ENCODE measurements around the gene PDE6D.
A peak's percentile ranks its signal among the peaks of the same experiment; 100 is the strongest.

Gene PDE6D

DNA sequence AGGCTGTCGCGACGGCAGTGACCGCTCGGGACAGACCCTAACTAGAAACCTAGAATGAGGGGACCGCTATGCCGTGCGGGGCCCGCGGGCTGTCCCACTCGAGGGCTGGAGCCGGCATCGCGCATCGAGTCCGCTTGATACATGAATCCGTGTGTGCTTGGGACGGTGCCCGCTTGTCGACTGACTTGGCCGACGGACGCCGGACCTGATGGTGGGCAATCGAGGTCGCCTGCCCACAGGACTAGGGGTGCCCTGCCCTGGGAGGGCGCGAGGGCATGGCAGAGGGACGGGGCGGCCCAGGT lies 73.5 kb downstream of the PDE6D start:
- DNase-seq (ENCODE audit: low read depth in 2 of 2): peak in 1 of 2 donors; percentile 38

DNA sequence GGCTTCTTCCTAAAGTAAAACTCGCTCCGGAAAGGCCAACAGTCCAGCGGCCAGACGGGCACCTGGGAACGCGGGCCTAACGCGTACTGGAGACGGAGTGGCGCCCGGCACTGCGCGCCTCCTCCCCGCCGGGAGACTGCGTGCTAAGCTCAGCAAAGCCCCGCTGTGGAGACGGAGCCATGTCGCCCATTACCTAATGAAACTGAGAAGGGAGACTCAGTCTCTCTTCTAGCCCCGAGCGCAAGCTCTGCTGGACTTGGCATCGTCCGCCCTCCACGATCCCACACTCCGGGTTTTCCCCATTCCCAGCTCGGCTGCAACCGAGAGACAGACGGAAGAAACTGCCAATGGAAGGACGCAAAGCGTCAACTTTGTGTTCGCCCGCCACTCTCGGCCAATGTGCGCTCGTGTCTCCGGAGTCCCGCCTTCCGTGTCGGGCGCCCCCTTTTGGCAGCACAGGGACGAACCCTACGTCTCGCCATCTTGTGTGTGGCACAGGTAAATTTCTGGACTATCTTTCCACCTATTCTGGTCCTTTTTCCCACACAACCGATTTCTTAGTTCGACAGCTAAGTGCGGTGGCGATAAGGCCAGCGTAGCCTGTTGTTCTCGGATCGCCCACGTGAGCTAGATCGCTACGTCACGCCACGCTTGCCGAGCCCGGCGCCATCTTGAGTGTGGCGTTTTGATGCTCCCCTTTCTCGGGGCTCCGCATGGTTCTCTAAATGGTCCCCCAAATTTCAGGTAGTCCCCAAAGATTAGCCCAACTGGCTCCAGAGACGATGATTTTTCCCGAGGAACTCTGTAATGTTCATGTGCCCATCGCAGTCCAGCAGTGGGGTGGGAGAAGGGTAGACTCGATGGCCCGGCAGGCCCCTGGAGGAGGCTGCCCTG lies 74.1 kb downstream of the PDE6D start:
- DNase-seq (ENCODE audit: low read depth in 2 of 2): peak; percentile 95 to 96

DNA sequence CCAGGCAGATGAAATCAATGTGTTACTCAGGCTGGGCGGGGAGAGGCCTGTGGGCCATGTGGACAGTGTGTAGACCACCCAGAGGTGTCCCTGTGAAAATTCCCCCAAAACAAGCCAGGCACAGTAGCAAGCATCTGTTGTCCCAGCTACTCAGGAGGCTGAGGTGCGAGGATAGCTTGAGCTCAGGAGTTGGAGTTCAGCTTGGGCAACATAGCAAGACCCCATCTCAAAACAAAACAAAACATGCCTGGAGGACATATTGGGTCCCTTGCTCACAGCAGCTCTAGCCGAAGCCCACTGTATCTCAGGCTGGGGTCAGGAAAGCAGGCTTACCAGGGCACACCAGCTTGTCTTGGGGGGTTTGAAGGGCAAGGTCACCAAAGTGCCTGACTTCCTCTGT lies 77.1 kb downstream of the PDE6D start:
- no peak for DNase-seq (ENCODE audit: low read depth in 2 of 2)

DNA sequence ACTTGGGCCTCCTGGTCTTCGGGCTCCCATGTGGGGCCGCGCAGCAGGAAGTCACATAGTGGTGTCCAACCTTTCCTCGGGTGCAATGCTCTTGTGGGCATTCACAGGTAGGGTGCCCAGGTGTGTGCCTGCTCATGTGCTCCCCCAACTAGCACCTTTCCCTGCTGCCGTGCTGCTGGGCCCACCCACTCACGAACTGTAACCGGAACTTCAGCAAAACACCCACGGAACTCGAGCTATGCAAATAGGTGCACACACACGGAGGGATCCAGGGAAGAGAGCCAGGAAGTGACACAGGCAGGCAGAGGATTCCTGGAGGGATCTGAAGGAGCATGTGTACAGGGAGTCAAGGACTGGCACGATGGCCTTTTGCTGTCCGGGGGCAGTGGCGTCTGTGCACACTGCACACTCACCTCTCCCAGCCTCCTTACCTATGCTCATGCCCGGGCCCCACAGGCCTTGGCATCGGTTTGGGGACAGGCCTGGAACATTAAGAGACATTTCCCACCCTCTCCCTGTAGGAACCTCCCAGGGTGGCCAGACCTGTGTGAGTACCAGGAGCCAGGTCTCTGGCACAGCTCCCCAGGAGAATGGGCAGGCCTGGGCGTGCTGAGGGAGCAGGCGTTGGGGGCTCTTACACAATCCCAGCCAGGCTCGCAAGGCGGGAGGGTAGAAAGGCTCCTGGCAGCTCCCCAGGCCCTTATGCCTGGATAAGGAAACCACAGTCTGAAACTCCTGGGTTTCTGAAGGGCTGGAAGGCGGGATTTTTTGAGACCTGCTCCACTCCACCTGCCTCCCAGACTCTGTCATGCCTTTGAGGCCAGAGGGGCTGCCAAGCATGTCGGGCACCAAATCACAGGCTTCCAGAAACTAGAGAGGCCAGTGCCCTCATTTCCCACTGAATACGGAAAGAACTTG lies 79.4 kb downstream of the PDE6D start:
- no peak for DNase-seq (ENCODE audit: low read depth in 2 of 2)

DNA sequence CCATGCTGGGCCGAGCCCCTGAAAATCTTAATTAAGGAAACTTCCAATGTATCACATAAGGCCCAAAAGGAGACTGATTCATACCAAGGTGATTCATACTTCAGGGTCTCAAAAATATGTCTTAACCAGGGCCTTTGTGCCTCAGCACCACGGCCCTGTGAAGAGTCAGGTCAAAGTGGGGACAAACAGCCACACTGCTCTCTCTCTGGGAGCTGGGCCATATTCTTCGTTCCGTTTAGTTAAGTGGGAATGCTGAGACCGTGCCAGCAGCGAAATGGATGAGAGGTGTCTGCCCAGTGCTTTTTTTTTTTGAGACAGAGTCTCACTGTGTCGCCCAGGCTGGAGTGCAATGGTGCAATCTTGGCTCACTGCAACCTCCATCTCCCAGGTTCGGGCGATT lies 82.1 kb downstream of the PDE6D start:
- no peak for DNase-seq (ENCODE audit: low read depth in 2 of 2)

DNA sequence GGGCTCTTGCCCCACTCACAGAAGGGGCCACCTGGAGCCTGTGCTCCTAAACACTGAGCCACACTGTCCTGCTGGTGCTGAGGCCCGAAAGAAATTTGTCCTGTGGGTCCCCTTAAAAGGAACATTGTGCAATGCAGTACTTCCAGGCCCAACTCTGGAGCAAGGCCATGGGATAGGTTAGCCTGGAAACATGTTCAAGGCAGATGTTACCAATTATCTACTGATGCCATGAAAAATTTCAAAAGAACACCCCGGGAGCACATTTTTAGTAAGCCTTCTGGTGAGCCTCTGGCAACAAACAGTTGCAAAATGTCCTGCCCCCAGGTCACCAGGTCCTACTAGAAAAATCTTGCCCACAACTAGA lies 85.1 kb downstream of the PDE6D start:
- no peak for DNase-seq (ENCODE audit: low read depth in 2 of 2)

DNA sequence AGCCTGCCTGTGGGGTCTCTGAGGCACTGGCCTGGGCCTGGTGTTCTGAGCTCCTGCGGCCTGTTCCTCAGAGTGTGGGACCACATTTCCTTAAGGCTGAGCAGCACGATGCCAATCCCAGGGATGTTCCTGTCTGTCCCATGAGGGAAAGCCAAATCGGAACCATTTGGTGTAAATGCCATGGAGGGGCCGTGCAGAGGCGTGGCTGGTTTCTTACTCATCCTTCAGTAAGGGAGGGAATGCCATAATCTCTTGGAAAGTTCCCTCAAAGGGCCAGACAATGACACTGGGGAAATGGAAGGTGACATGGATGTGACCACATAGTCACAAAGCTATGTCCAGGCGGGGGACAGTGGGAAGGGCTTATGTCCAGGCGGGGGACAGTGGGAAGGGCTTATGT lies 87.1 kb downstream of the PDE6D start:
- no peak for DNase-seq (ENCODE audit: low read depth in 2 of 2)

DNA sequence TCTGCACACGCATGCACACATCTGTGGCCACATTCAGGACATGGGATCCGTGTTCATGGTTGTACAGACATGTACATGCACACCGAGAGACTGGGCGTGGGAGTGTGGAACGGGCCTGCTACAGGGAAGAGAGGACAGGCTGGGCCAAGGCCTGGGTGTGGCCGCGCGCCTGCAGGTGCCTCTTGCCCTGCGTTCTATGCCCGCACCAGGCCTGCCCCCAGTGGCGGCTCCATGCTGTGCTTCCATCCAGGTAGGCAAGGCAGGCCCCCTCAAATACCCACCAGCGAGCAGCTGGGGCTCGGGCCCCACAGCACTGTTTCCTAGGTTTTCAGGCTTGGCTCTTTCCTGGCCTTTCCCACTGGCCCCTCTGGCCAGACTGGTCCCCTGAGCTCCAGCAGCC lies 88.2 kb downstream of the PDE6D start:
- DNase-seq (ENCODE audit: low read depth in 2 of 2): no peak

DNA sequence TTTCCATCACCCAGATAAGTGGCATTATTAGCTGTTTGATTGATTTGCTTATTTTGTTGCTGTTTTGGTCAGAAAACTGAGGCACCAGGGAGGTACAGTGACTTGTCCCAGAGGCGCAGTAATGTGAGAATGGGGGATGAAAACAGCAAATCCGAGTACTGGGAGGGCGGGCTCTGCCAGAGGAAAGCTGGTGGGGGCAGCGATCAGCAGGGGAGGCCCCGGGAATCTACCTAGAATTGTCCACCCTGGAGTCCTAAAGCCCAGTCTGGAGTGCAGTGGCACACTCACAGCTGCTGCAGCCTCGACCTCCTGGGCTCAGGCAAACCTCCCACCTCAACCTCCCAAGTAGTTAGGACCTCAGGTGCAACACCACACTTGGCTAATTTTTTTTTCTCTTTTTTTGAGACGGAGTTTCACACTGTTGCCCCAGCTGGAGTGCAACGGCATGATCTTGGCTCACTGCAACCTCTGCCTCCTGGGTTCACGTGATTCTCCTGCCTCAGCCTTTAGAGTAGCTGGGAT lies 89.8 kb downstream of the PDE6D start:
- no peak for DNase-seq (ENCODE audit: low read depth in 2 of 2)

DNA sequence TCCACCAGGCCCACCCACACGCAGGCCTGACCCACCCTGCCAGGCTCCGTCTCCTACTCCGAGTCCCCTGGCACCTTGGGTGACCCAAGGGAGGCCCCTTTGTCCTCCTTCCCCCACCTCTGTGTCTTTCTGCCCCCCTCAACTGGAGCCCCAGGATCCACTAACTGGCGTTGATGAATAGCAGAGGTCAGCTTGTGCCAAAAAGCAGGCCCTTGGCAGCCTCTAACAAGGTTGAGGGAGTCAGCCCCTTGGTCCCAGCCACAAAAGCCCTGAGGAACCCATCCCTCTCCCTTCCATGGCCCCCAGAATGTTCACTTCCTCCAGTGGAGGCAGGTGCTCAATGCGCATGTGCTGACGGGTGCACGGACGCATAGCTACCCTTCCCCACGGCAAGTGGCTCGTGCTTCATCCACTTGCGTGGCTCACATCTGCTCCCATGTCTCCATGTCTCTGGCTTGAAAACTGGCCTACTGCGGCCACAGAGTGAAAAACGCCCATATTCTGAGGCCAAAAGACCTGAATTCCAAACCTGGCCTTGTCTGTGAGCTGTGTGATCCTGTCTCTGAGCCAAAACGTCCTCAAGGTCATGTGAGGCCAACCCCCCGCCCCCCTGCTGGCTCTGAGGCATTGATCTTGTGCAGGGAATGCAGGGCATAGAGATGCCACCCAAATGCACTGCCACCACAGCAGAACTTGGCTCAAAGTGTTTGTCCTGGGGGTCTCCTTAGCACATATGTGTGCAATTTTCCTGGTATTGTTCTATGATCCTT lies 91.8 kb downstream of the PDE6D start:
- no peak for DNase-seq (ENCODE audit: low read depth in 2 of 2)

DNA sequence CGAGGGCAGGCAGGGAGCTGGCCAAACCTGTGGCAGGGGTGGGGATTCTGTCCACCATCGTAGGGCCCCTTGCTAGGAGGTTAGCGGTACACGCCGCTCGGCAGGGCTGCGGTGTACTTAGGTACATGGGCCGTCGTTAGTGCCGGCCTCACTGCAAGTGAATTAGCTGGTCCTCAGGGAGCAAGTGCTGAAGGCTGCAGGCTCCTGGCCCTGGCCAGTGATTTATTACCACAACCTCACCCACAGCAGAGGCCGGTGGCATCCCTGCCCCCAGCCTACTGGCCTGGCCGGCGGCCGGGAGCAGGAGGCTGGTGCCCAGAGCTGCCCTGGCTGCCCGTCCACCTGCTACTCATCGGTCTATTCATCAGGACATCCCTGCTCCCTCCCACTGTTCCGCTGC lies 92.4 kb downstream of the PDE6D start:
- DNase-seq (ENCODE audit: low read depth in 2 of 2): no peak

DNA sequence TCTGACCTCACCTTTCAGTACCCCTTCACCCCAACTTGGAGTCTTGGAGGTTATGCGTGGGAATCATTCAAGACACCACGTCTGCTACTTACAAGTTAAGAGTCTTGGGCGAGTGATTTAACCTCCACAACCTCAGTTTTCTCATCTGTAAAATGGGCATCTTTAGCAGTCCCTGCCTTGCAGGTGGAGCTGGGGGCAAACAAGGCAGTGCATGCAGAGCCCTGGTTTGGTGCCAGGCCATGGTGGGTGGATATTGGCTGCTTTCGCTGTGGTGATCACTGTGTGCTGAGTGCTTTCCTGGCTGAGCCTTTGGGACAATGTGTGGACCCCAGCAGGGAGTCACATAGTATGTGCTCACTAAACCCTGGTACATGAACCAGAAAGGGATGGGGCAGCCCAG lies 93.1 kb downstream of the PDE6D start:
- DNase-seq (ENCODE audit: low read depth in 2 of 2): no peak

DNA sequence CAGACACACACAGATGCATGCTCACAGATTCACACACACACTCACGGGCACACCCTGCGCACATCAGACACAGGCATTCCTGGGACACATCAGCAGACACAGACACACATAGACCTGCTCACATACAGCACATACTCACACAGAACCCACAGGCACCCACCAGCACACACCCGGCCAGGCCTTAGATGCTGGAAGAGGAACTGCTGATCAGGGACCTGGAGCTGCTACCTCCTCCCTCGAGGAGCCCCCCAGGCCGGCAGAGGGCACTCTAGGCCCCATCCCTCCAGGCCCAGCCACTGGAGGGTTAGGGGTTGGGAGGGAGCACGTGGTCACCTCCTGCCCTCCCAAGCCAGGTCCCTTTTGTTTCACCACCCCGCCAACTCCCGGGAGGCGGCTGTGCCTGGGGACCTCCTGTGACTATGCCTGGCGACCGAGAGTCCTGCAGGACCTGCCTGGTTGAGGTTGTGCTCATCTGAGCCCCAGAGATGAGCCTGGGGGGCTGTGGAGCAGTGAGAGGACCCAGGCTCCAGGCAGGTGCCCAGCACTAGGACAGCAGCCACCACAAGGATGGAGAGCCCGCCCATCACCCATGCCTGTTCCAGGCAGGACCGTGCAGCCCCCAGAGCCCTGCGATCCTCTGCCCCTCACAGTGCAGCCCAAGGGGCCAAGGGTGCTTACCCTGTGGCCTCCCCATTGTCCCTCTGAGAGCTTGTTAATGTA lies 93.8 kb downstream of the PDE6D start:
- DNase-seq (ENCODE audit: low read depth in 2 of 2): peak; percentile 36 to 48

DNA sequence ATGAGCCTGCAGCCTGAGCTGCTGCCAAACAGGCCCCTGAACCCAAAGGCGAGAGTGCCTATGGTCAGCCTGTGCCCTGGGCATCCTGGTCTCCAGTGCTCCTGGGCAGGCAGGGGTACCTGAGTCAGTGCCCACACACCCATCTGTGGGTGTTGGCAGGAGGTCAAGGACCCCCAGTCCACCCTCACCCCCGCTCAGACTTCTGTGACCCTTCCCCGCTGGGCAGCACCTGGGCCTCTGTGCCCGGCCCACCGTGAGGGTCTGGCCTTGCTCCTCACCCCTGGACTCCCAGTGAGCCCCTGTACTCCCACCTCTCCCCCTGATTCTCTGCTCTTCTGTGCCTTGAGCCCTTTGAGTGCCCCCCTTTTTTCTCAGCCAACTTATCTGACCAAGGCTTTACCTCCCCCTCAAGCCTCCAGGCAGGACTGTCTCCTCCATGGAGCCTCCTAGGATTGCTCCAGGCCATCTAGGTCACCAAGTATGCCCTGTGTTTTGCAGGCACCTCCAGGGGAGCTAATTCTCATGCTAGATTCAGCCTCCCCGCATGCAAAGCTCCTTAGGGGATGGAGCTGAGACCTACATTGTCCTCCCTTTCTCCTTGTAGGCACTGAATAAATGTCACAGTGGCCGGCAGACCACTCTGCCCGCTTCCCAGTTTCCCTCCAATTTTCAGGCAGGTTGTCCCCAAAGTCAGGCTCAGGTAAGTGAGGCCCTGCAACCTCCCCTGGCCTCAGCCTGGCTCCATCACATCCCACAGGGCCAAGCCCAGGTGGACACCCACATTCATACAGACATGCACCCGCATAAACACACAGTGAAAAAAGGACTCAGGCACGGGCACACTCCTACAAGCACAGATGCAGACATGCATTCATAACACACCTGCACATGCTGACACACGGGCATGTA lies 94.6 kb downstream of the PDE6D start:
- no peak for DNase-seq (ENCODE audit: low read depth in 2 of 2)

DNA sequence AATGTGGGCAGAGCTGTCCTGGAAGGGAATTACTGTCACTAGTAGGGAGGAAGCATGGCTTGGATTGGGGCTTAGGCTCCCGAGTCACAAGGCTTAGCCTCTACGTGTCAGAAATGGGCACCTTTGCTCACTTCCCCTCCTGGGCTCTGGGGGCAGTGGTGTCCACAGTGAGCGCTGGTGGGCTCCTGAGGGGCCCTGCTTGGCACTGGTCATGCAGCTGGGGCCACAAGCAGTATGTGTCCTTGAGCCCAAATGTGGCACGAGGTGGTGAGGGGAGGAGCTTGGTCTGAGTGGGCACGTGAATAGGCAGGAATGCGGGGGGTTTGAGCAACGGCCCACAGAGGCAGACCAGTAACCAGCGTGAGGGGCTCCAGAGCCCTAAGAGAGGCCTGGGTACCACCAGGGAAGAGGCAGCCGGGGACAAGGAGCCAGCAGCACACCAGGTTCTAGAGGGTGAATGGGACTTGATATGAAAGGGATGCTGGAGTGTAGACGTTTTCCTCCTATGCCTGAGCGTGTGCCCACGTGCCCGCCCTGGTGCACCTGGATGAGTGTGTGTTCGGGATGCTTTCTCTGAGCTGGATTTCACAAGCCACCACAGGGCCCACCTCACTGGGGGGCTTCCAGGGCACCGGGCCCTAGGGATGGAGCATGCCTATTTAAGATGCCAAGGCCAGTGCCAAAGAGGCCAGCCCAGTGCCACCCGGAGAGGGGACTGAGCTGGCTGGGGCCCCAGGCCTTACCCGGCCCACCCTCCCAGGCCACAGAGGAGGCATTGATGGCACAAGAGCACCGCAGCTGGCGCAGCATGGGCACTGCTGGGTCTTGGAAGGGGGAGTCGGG lies 95.5 kb downstream of the PDE6D start:
- DNase-seq (ENCODE audit: low read depth in 2 of 2): no peak

DNA sequence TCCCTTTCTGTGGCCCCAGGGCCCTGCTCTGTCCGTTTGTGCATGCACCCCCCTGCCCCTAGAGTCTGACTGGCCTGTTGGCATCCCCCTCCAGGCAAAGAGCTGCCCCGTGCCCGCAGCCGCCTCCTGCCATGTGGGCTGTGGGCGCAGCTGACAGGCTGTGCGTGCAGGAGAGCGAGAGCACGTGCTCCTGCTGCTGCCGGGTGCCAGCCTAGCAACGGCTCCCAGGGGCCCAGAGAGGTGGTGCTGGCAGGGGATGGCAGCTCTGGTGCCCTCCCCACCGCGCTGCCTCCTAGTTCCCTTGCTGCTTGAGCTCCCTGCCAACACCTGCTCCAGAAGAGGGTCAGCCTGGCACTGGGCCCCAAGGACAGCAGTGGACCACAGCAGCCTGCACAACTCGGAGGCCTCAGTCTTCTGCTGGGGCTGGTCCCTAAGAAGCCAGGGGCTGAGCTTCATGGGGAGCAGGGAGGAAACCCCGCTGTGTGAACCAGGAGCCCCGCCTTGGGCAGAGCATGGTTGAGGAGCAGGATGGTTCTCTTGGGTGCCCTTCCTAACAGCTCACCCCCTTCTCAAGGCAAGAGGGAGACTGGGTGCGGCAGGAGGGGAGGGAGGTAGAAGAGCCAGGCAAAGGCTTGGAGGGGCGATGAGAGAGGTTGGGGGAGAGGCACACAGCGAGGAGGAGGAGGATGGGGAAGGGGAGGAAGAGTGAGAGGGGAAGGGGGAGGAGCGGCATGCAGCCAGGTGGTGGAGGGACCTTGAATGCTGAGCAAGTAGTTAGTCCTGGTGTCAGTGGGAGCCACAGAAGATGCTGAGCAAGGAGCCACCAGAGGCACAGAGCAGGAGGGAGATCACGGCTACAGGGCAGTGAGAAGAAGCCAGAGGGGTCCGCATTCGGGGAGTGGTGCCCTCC lies 96.5 kb downstream of the PDE6D start:
- no peak for DNase-seq (ENCODE audit: low read depth in 2 of 2)

DNA sequence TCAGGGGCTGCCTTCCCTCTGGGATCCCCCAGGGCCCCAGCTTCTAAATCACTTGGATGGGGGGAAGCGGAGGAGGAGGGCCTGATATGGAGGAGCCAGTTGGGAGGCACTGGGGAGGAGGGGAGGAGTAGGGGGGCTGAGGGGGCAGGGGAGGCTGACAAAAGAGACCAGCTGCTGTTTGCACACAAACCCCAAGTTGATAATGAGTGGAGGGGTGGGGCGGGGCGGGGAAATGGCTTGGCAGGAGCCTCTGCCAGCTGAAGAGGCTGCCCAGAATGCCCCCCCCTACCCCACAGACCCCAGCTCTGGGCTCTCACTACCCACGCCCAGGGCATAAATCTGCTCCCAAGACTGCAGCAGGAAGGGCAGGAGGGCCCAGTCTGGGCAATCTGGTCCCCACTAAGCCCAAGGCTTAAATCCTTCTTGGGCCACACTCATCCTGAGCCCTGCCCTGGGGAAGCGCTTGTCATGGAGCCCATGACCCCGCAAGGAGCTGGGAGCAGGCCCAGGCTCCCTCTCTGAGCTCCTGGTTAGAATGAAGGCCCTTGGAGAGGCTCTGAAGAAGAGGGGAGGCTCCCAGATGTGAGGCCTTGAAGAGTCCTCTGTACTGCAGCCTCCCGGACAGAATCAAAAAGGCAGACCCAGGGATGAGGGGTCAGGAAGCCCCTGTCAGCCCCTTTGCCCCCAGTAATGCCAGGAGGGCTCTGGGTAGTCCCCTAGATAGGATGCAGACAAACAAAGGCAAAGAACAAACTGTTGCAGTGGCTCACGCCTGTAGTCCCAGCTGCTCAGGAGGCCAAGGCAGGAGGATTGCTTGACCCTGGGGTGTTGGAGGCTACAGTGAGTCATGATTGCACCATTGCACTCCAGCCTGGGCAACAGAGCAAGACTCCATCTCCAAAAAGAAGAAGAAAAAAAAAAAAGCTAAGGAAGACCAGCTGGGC lies 97.5 kb downstream of the PDE6D start:
- DNase-seq (ENCODE audit: low read depth in 2 of 2): no peak

Measured in stimulated activated CD4-positive, alpha-beta T cell treated with anti-CD3 and anti-CD28 coated beads, Interleukin-15, amount 100 ng/mL, for 48 hours (primary cell).